WTC11 (cell line): Measurements from ENCODE around the gene IGSF11. TPM values are rescaled to one million over a fixed set of nuclear protein-coding genes. Genes with fewer than 3 reads are reported as not detected.

Experiments
- ATAC-seq: fragments of 200-7000 bp; cut with Tn5 transposase; 2 replicates; pipeline ENCODE4 v1.10.0; 2021; ENCODE audit warnings: mild to moderate bottlenecking, moderate library complexity
- CTCF ChIA-PET: fragments of 300-600 bp; sonication (Branson Sonifier 250); formaldehyde crosslinking; loops from one replicate; lab custom pipeline; 2021; ENCODE audit warnings: antibody characterized with exemption; lab: Charles Lee
- POLR2A ChIA-PET: fragments of 350-600 bp; sonication (Branson Sonifier 250); formaldehyde crosslinking; loops from one replicate; lab custom pipeline; 2021; ENCODE audit warnings: antibody characterized with exemption; lab: Charles Lee
- DNase-seq: peaks from one replicate; pipeline ENCODE4 v3.0.0; 2021; ENCODE audit warnings: low spot score
- H3K27ac Mint-ChIP-seq: 2 replicates; pipeline ENCODE4 v1.8.0; 2021; ENCODE audit warnings: mixed read lengths
- H3K27me3 Mint-ChIP-seq: 2 replicates; pipeline ENCODE4 v1.8.0; 2021; ENCODE audit warnings: low read depth, mild to moderate bottlenecking, moderate library complexity, mixed read lengths
- H3K36me3 Mint-ChIP-seq: 2 replicates; pipeline ENCODE4 v1.8.0; 2021; ENCODE audit warnings: mixed read lengths
- H3K4me1 Mint-ChIP-seq: 2 replicates; pipeline ENCODE4 v1.8.0; 2022; ENCODE audit warnings: mixed read lengths
- H3K4me3 Mint-ChIP-seq: 2 replicates; pipeline ENCODE4 v1.8.0; 2021; ENCODE audit warnings: mild to moderate bottlenecking, moderate library complexity, mixed read lengths
- H3K9me3 Mint-ChIP-seq: 2 replicates; pipeline ENCODE4 v1.8.0; 2021; ENCODE audit warnings: mixed read lengths
- ATF6 ChIP-seq: sonication (generic); formaldehyde crosslinking; IDR thresholded peaks from 2 replicates; pipeline ENCODE4 v1.8.1; 2023; ENCODE audit warnings: mild to moderate bottlenecking, missing genetic modification reagents
- CBFB ChIP-seq: sonication (generic); formaldehyde crosslinking; IDR thresholded peaks from 2 replicates; pipeline ENCODE4 v1.8.1; 2022; ENCODE audit warnings: mild to moderate bottlenecking, low read depth, missing genetic modification reagents
- CDX4 ChIP-seq: fragments of 250-450 bp; sonication (Bioruptor Pico); IDR thresholded peaks from 2 replicates; pipeline ENCODE4 v1.9.0; 2021; ENCODE audit warnings: moderate library complexity, mild to moderate bottlenecking, inconsistent platforms, borderline replicate concordance
- CREB1 ChIP-seq: sonication (generic); formaldehyde crosslinking; IDR thresholded peaks from 2 replicates; pipeline ENCODE4 v1.8.0; 2023; ENCODE audit warnings: mild to moderate bottlenecking, missing genetic modification reagents
- E2F5 ChIP-seq: sonication (generic); formaldehyde crosslinking; IDR thresholded peaks from 2 replicates; pipeline ENCODE4 v1.8.1; 2022; ENCODE audit warnings: mild to moderate bottlenecking, moderate library complexity, missing genetic modification reagents
- ELF4 ChIP-seq: sonication (generic); formaldehyde crosslinking; IDR thresholded peaks from 2 replicates; pipeline ENCODE4 v1.8.1; 2022; ENCODE audit warnings: low read depth, mild to moderate bottlenecking, moderate library complexity, missing genetic modification reagents
- GTF2I ChIP-seq: fragments of 250-450 bp; sonication (Bioruptor Pico); conservative IDR thresholded peaks from 2 replicates; pipeline ENCODE4 v1.4.0; 2021; ENCODE audit warnings: mild to moderate bottlenecking
- IRF2 ChIP-seq: sonication (generic); formaldehyde crosslinking; IDR thresholded peaks from 2 replicates; pipeline ENCODE4 v1.8.0; 2022; ENCODE audit warnings: low read depth, missing genetic modification reagents, borderline replicate concordance
- KAT7 ChIP-seq: sonication (generic); formaldehyde crosslinking; IDR thresholded peaks from 2 replicates; pipeline ENCODE4 v1.8.1; 2023; ENCODE audit warnings: missing genetic modification reagents, mild to moderate bottlenecking, borderline replicate concordance
- NR3C1 ChIP-seq: sonication (generic); formaldehyde crosslinking; conservative IDR thresholded peaks from 2 replicates; pipeline ENCODE4 v1.8.1; 2023; ENCODE audit warnings: low read depth, mild to moderate bottlenecking, missing genetic modification reagents
- OVOL2 ChIP-seq: fragments of 250-450 bp; sonication (Bioruptor Pico); IDR thresholded peaks from 2 replicates; pipeline ENCODE4 v1.9.0; 2021; ENCODE audit warnings: mild to moderate bottlenecking, borderline replicate concordance
- TCF7 ChIP-seq: sonication (generic); formaldehyde crosslinking; IDR thresholded peaks from 2 replicates; pipeline ENCODE4 v1.8.0; 2022; ENCODE audit warnings: mild to moderate bottlenecking, low read depth, missing genetic modification reagents, moderate library complexity
- TEAD4 ChIP-seq: sonication (generic); formaldehyde crosslinking; IDR thresholded peaks from 2 replicates; pipeline ENCODE4 v1.8.0; 2022; ENCODE audit warnings: mild to moderate bottlenecking, missing genetic modification reagents
- TP53 ChIP-seq: sonication (generic); formaldehyde crosslinking; IDR thresholded peaks from 2 replicates; pipeline ENCODE4 v1.8.1; 2023; ENCODE audit warnings: mild to moderate bottlenecking, missing genetic modification reagents
- USF2 ChIP-seq: sonication (generic); formaldehyde crosslinking; IDR thresholded peaks from 2 replicates; pipeline ENCODE4 v1.8.1; 2023; ENCODE audit warnings: mild to moderate bottlenecking, missing genetic modification reagents, moderate library complexity
- ZBTB43 ChIP-seq: sonication (generic); formaldehyde crosslinking; IDR thresholded peaks from 2 replicates; pipeline ENCODE4 v1.8.1; 2023; ENCODE audit warnings: mild to moderate bottlenecking, missing genetic modification reagents
- ZNF671 ChIP-seq: fragments of 250-450 bp; sonication (Bioruptor Pico); IDR thresholded peaks from 2 replicates; pipeline ENCODE4 v1.8.0; 2021; ENCODE audit warnings: mild to moderate bottlenecking
- total RNA-seq: library from RNA; stranded (reverse); gene quantifications from 3 replicates; pipeline ENCODE4 v1.2.3, GENCODE V29; 2021

The IGSF11 gene
- total RNA-seq, 1 experiment from 2014 or later: 1.6 TPM

- no peaks in the 10 kb centered on the region for H3K9me3 Mint-ChIP-seq
- TF ChIP-seq ATF6 (no peak), TP53 (CRISPR knock-in tag) (no peak), CBFB (CRISPR knock-in tag) (no peak), TEAD4 (CRISPR knock-in tag) (no peak), NR3C1 (CRISPR knock-in tag) (no peak), E2F5 (CRISPR knock-in tag) (no peak), KAT7 (CRISPR knock-in tag) (no peak), ZBTB43 (no peak), OVOL2 (CRISPR knock-in tag) (no peak), CREB1 (no peak)
- peaks cover 26% of the 10 kb centered on the region for H3K4me1 Mint-ChIP-seq
- DNase-seq (no peak), ATAC-seq (no peak)
- no peaks in the 10 kb centered on the region for H3K27me3 Mint-ChIP-seq
- H3K4me3 Mint-ChIP-seq: no peak overlapping the region
- H3K27ac Mint-ChIP-seq: peak overlapping the region; percentile 24; the same call in 1 of the 2 replicates
- POLR2A ChIA-PET: no interaction called here
- CTCF ChIA-PET: no interaction called here
- no peaks in the 10 kb centered on the region for H3K36me3 Mint-ChIP-seq
These were observed 14.7 kb downstream of the IGSF11 start for GRCh38 chr3:119019767-119020518.

- no peak overlapping the region for H3K27ac Mint-ChIP-seq
- no peak overlapping the region for H3K4me3 Mint-ChIP-seq
- TF ChIP-seq CDX4 (CRISPR knock-in tag) (no peak), CREB1 (no peak), ELF4 (CRISPR knock-in tag) (no peak)
- no peaks in the 10 kb centered on the region for H3K27me3 Mint-ChIP-seq
- DNase-seq (no peak), ATAC-seq (no peak)
- ChIA-PET CTCF (no interaction called here), POLR2A (no interaction called here)
- H3K4me1 Mint-ChIP-seq: peaks cover 29% of the 10 kb centered on the region
- no peaks in the 10 kb centered on the region for H3K36me3 Mint-ChIP-seq
- H3K9me3 Mint-ChIP-seq: no peaks in the 10 kb centered on the region
These were observed 15.8 kb downstream of the IGSF11 start for GRCh38 chr3:119018690-119019463.

GRCh38 chr3:119015942-119016341 is 18.7 kb downstream of the IGSF11 start:
- TF ChIP-seq ZNF671 (CRISPR knock-in tag) (no peak), GTF2I (CRISPR knock-in tag) (no peak), TCF7 (no peak), USF2 (CRISPR knock-in tag) (no peak), IRF2 (CRISPR knock-in tag) (no peak)
- TF ChIP-seq, all 79 proteins: peak for 0
- Mint-ChIP-seq H3K27ac (no peak overlapping the region), H3K27me3 (no peaks in the 10 kb centered on the region), H3K4me1 (peaks cover 26% of the 10 kb centered on the region), H3K4me3 (no peak overlapping the region), H3K36me3 (no peaks in the 10 kb centered on the region), H3K9me3 (peaks cover 4% of the 10 kb centered on the region; the same call in 1 of the 2 replicates)
- POLR2A ChIA-PET: no interaction called here
- DNase-seq (no peak), ATAC-seq (peak; percentile 72)
- CTCF ChIA-PET: no interaction called here
